Activated naive CD8-positive, alpha-beta T cell treated with anti-CD3 and anti-CD28 coated beads for 36 hours (primary cell): ENCODE measurements around the gene ZNRF3. TPM values are rescaled to one million over a fixed set of nuclear protein-coding genes. Genes with fewer than 3 reads are reported as not detected.
A peak's percentile ranks its signal among the peaks of the same experiment; 100 is the strongest.

Experiments used
- DNase-seq: peaks from one replicate; pipeline ENCODE4 v3.0.0; 2021
- H3K27ac Mint-ChIP-seq: one replicate; pipeline ENCODE4 v1.8.0; 2022; ENCODE audit warnings: mild to moderate bottlenecking, moderate library complexity, mixed read lengths
- H3K27me3 Mint-ChIP-seq: one replicate; pipeline ENCODE4 v1.8.0; 2022; ENCODE audit warnings: mild to moderate bottlenecking, mixed read lengths
- H3K36me3 Mint-ChIP-seq: one replicate; pipeline ENCODE4 v1.8.0; 2021; ENCODE audit warnings: mild to moderate bottlenecking, mixed read lengths
- H3K4me1 Mint-ChIP-seq: one replicate; pipeline ENCODE4 v1.8.0; 2021; ENCODE audit warnings: mixed read lengths
- H3K4me3 Mint-ChIP-seq: one replicate; pipeline ENCODE4 v1.8.0; 2022; ENCODE audit warnings: mild to moderate bottlenecking, moderate library complexity, mixed read lengths
- H3K9me3 Mint-ChIP-seq: one replicate; pipeline ENCODE4 v1.8.0; 2022; ENCODE audit warnings: mixed read lengths
- total RNA-seq, 2 experiments: library from RNA; stranded (reverse); gene quantifications; one replicate each; pipeline ENCODE4 v1.2.3, GENCODE V29; 2021

Gene ZNRF3
- total RNA-seq, 2 experiments from 2014 or later: 2.2 to 2.4 TPM

DNA sequence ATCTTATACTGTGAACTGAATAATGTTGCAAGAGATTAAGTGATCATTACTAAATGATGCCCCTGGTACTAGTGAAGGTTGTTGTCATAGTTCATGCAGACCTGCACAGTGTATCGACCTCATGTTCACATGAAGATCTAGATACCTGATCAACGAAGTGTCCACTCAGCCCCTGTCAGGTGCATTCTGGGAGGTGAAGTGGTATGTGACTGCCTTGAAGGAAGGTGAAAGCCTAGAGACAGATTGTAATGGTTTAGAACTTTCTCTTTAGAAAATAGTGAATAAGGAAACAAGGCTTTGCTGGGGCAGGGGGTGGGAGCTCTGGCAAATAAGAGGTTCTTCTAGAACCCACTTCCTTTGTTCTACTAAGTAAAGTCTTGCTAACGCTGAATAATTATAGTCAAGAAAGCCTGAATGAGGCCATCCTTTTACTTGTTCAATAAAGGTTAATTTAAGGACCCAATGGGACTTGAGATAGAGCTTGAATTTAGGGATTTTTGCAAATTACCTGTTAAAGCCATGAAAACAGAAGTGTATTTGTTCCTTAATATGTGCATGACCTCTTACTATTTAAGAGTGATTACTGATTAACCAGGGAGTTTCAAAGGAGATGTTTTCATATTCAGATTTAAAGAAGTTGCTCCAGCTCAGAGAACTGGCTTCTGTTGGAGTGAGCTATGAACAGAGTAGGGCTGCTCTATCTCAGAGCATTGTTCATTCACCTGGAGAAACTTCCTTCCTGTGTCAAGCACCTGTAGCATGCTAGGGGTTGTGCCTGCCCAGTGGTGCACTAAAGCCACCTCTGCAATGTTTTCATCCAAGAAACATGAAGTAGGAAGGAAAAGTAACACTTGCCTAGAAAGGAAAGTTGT is 132.9 kb downstream of the ZNRF3 start:
- Mint-ChIP-seq H3K9me3 (peaks cover 1% of the 10 kb centered on the region), H3K4me1 (peaks cover 5% of the 10 kb centered on the region), H3K4me3 (no peak overlapping the region), H3K27ac (no peak overlapping the region), H3K36me3 (peaks cover 3% of the 10 kb centered on the region), H3K27me3 (peaks cover 38% of the 10 kb centered on the region)
- DNase-seq: no peak

DNA sequence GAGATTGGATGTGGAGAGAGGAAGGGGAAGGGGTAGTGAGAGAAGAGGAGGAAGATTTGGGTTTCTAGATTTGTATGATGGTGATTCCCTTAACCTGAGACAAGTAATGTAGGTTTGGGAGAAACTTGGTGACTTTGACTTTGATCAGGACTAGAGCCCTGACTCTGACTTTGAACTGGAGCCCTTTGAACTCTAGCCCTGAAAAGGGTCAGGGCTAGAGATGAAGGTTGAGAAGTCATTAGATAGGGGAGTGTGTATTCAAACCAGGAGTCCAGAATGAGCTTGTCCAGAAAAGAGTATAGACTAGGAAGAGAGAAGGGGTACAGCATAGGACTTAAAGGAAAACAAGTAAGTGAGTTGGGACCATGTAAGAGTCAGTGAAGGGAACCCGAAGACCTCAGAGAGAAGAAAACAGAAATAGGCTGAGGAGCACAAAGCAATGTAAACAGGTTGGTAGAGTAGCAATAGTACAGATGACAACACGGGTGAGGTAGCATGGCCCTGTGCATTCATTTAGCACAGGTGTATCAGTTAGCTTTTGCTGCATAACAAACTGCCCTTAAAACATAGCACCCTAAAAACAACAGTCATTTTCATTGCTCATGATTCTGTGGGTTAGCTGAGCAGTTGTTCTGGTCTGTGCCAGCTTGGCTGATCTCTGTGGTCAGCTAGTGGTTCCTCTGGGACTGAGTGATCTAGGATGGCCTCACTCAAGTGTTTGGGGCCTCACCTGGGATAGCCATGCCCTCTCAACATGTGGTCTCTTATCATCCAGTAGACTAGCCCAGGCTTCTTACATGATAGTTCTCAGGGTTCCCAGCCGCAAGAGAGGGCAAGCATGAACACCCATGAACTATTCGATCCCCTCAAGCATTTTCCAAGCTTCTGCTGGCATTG is 135.2 kb downstream of the ZNRF3 start:
- Mint-ChIP-seq H3K27ac (no peak overlapping the region), H3K4me3 (no peak overlapping the region), H3K36me3 (peaks cover 3% of the 10 kb centered on the region), H3K4me1 (peaks cover 5% of the 10 kb centered on the region), H3K27me3 (peaks cover 46% of the 10 kb centered on the region), H3K9me3 (peaks cover 1% of the 10 kb centered on the region)
- no peak for DNase-seq

DNA sequence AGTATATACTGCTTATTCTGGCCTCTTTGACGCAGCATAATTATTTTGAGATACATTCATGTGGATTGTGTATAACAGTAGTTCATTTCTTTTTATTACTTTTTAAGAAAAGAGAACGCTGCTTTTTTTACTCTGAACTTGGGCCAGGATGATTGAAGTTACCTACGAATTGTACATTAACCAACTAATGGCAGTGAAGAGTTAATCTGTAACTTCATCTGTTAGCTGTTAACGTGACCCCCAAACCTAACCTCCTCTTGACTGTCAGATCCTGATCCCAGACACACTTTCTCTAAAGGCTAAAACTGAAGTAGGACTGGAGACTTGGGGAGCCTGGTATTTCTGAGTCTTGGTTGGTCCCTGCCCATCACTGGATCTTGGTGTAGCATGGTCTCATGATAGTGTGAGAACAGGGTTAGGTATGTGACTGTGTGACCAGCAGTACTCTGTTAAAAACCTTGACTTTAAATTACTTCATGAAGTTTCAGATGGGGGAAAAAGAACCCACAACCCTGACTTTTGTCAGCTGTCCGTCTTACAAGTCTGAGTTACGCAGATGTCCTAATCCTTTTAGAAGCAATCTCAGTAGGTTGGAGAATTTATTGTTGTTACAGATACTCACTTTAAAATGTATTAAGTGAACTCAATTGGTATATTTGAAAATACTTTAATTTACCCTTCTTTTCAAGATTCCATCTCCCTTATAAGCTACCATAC is 138.9 kb downstream of the ZNRF3 start:
- no peaks in the 10 kb centered on the region for H3K4me1 Mint-ChIP-seq
- H3K4me3 Mint-ChIP-seq: no peak overlapping the region
- DNase-seq: no peak
- peaks cover 41% of the 10 kb centered on the region for H3K27me3 Mint-ChIP-seq
- H3K27ac Mint-ChIP-seq: no peak overlapping the region
- H3K9me3 Mint-ChIP-seq: peaks cover 1% of the 10 kb centered on the region
- H3K36me3 Mint-ChIP-seq: no peaks in the 10 kb centered on the region

DNA sequence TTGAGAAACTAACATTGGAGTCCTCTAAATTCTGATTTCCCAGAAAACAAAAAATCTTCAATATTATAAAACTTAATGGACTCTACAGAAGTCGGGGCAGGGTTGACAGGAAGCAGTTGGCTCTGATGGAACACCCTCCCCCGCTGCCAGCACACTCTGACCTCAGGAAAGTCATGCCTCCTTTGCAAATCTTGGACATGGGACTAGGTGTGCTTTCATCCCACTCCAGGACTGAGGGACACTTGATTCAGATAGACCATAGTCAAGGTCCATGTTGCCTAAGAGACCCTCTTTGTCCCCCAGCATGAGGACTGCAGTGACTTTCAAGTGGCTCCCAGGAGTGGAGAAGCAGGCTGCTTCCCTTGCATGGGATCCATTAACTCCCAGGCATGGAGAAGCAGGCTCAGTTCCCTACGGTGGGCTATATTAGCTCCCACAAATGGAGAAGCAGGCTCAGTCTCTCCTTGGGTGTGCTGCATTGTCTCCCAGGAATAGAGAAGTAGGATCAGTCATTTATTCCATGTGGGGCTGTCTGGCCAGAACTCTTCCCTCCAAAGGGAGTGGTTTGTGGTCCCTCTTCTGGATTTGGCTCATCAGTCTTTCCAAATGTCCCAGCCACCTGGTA is 139.9 kb downstream of the ZNRF3 start:
- no peak overlapping the region for H3K4me3 Mint-ChIP-seq
- no peaks in the 10 kb centered on the region for H3K4me1 Mint-ChIP-seq
- H3K27ac Mint-ChIP-seq: no peak overlapping the region
- no peaks in the 10 kb centered on the region for H3K9me3 Mint-ChIP-seq
- H3K27me3 Mint-ChIP-seq: peaks cover 41% of the 10 kb centered on the region
- DNase-seq: no peak
- H3K36me3 Mint-ChIP-seq: no peaks in the 10 kb centered on the region

DNA sequence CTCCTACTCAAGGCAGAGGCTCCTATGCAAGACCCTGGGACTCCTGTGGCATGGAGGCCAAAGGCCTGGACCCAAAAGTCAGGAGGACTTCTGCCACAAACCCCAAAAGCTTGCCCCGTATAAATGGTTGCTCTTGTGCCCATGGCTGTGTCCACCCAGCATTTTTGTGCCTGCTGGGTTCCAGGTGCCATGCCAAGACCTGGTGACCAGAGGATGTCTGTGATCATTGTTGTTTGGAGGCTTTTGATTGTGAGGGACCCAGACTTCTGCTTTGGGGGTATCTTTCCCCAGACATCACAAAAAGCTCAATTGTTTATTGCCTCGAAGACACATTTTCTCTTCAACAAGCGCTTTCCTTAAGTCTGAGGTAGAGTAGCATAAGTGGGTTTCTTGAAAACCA is 143.2 kb downstream of the ZNRF3 start:
- Mint-ChIP-seq H3K9me3 (no peaks in the 10 kb centered on the region), H3K4me1 (peaks cover 14% of the 10 kb centered on the region), H3K4me3 (no peak overlapping the region), H3K27ac (no peak overlapping the region), H3K27me3 (peaks cover 64% of the 10 kb centered on the region), H3K36me3 (peaks cover 2% of the 10 kb centered on the region)
- no peak for DNase-seq

DNA sequence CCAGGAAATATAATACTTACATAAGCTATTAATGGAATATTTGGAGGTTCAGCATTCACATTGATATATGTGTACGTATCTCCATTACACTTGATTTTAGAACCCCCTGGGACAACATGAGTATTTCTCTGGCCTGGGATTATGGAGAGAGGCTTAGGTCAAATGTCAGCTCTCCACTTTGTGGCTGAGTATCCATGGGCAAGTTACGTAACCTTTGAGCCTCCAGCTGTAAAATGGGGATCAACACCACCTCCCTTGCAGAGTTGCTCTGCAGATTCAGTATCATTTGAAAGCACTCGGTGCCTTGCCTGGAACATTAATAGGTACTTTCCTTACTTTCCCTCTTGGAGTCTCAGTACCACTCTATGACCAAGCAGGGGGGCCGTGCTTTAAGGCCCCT is 145.1 kb downstream of the ZNRF3 start:
- peaks cover 14% of the 10 kb centered on the region for H3K4me1 Mint-ChIP-seq
- no peak overlapping the region for H3K27ac Mint-ChIP-seq
- H3K4me3 Mint-ChIP-seq: no peak overlapping the region
- H3K36me3 Mint-ChIP-seq: peaks cover 2% of the 10 kb centered on the region
- H3K9me3 Mint-ChIP-seq: no peaks in the 10 kb centered on the region
- DNase-seq: no peak
- peaks cover 70% of the 10 kb centered on the region for H3K27me3 Mint-ChIP-seq

DNA sequence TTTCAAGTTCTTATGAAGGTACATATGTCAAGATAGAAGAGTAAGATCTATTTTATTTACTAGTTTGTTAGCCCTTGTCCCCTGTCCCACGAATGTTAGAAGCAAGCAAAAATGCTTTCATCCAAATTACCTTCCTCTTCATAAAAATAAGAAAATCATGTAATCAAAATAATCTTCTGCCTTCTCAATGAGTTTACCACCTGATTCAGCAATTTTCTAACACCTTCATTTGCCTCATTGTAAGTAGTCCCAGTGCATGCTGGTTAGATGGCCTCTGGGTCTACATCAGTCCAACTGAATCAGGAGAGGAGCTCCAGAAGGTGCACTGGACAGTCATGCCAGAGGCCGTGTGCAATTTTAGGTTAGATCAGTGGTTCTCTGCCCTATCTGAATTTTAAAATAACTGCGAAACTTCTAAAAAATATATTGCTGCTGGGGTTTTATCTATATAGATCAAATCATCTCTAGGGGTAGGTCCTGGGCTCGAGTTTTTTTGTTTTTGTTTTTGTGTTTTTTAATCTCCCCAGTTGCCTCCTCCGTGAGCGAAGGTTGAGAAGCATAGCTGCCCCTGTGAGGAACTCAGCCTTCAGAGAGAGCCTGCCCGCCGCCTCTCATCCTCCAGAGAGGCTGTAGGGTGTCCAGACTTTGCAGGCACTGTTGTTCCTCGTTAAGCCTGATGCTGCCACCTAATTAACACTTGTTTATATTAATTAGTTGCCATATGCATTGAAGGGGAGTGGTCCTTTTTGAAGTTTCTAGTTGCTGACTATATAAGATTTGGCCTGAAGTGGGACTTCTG is 146.0 kb downstream of the ZNRF3 start:
- Mint-ChIP-seq H3K27me3 (peaks cover 77% of the 10 kb centered on the region), H3K27ac (no peak overlapping the region), H3K4me1 (peaks cover 14% of the 10 kb centered on the region), H3K9me3 (no peaks in the 10 kb centered on the region), H3K4me3 (no peak overlapping the region), H3K36me3 (peaks cover 2% of the 10 kb centered on the region)
- no peak for DNase-seq

DNA sequence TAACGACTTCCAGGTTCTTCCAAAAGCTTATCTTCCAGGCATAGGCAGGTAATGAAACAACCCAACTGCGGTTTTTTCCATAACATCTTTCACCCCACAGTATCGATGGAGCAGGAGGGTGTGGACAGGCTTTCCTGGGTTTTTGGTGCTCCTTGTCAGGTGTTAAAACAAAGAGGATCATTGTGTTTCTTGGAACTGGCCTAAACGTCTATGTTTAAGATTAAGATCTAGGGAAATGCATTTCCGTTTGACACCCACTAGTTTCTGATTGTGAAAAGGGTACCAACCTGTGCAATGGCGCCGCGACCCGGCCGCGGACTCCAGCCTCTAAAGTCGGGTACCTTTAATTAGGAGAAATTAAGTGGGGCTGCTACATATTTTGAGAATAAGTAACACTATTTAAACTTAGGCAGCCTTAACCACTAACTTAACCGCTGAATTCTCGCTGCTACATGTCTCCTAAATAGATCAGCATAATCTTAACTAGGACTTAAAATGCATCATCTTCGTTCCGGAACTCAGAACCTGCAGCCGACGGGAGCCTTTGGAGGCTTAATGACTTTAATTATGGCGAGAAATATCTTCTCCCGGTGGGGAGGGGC is 146.7 kb downstream of the ZNRF3 start:
- Mint-ChIP-seq H3K27me3 (peaks cover 79% of the 10 kb centered on the region), H3K4me3 (no peak overlapping the region), H3K9me3 (no peaks in the 10 kb centered on the region), H3K27ac (no peak overlapping the region), H3K4me1 (peaks cover 14% of the 10 kb centered on the region), H3K36me3 (peaks cover 2% of the 10 kb centered on the region)
- no peak for DNase-seq

DNA sequence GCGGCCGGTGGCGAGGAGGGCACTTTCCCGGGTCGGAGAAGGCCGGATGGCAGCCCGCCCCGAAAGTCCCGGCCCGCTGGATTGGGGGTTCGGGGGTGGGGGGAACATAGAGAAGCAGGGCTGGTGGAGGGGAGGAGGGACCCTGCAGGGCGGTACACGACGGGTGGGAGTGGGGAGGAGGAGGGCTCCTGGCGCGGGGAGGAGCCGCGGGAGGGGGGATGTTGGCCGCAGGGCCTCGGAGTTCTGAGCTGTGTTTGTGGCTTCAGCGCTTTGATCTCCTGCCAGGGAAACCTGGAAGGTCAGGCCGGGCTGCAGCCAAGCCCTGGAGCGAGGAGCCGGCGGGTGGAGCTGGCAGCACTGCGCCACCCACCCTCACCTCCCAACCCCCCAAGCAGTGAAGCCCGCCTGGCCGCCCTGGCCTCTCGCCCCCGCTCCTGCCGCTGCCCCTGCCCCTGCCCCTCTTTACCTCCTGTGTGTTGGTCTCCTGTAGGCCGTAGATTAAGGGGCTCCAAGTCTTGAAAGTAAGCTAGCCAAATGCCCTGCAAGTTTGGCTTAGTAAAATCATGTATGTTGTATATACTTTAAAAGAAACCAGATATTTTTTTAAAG is 147.3 kb downstream of the ZNRF3 start:
- no peaks in the 10 kb centered on the region for H3K9me3 Mint-ChIP-seq
- peaks cover 2% of the 10 kb centered on the region for H3K36me3 Mint-ChIP-seq
- H3K4me1 Mint-ChIP-seq: peaks cover 14% of the 10 kb centered on the region
- H3K4me3 Mint-ChIP-seq: peak overlapping the region; percentile 44
- peaks cover 74% of the 10 kb centered on the region for H3K27me3 Mint-ChIP-seq
- DNase-seq: peak; percentile 35
- H3K27ac Mint-ChIP-seq: no peak overlapping the region

DNA sequence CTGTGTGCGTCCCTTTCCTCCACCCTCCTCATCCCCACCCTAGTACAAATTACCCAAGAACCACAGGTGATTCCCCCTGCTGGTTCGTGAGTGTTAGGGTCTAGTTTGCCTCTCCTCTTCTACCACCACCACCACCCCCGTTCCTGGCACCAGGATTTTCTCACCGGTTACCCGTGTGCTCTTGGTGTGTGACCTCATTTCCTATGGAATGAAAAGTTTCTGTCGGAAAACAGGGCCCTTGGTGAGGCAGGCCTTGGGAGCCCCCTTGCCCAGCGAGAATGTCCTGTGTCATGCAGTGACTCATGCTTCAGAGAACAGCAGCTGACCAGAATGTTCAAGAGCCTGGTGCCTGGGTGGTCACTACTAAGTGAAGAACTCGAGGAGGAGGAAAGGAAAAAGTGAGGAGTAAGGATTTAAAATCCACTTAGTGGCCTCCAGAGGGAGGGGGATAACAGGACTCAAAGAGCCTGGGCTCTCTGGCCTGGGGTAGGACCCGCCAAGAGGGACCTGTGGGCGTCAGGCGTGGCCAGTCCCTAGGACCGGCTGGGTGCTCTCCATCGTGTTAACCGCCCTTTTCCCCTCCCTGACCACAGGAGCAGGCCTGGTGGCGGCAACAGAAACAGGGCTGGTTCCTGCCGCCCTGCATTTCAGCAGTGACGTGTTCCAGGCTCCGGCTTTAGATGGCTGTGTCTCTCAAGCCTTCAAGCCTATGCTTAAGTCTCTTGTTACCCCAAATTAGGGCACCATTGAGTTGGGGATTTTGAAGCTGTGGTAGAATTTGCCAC is 148.0 kb downstream of the ZNRF3 start:
- H3K27me3 Mint-ChIP-seq: peaks cover 79% of the 10 kb centered on the region
- peak overlapping the region; percentile 44 for H3K4me3 Mint-ChIP-seq
- DNase-seq: no peak
- H3K36me3 Mint-ChIP-seq: peaks cover 2% of the 10 kb centered on the region
- H3K9me3 Mint-ChIP-seq: no peaks in the 10 kb centered on the region
- no peak overlapping the region for H3K27ac Mint-ChIP-seq
- H3K4me1 Mint-ChIP-seq: peaks cover 14% of the 10 kb centered on the region

DNA sequence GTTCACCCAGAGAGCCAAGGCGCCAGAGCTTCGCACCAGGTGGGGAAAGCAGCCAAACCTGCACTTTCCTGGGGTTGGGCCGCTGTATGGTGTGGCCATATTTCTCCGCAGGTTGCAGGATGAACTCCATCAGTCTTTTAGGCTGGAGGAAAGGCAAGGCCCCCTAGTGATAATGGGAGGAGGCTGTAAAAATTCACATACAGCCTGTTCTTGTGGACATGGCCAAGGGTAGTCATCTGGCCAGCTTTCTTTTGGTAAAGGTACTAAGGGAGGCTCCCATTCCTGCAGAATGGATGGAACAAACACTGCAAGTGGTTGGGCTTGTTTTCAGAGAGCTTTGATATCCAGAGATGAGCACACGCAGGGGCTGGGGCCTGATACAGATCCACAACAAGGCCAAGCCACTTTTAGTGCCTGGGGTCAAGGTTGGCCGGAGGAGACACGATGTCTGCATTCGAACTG is 148.7 kb downstream of the ZNRF3 start:
- H3K36me3 Mint-ChIP-seq: peaks cover 2% of the 10 kb centered on the region
- no peak for DNase-seq
- H3K4me3 Mint-ChIP-seq: no peak overlapping the region

DNA sequence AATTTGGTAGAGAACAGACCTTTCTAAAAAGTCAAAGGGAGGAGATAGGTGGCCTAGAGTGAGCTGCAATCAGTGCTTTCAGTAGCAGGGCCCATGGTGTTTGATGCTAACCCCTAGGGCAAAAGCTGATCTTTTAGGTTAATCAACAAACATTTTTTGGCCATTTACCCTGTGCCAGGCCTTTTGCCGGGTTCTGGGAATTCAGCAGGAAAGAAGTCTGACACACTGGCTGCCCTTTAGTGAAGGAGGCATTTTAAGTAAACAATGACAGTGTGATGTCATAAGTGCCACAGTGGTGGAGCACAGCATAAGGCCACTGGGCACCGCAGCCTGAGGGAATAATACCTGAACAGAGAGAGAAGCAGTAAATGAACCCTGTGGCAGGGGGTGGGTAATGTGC is 149.2 kb downstream of the ZNRF3 start:
- DNase-seq: no peak
- Mint-ChIP-seq H3K36me3 (peaks cover 2% of the 10 kb centered on the region), H3K9me3 (no peaks in the 10 kb centered on the region), H3K27me3 (peaks cover 75% of the 10 kb centered on the region), H3K4me3 (no peak overlapping the region), H3K4me1 (peaks cover 14% of the 10 kb centered on the region), H3K27ac (no peak overlapping the region)

More for the DNA sequence above, 148.7 kb downstream of the ZNRF3 start:
- H3K9me3 Mint-ChIP-seq: no peaks in the 10 kb centered on the region
- H3K27ac Mint-ChIP-seq: no peak overlapping the region
- peaks cover 79% of the 10 kb centered on the region for H3K27me3 Mint-ChIP-seq
- peaks cover 14% of the 10 kb centered on the region for H3K4me1 Mint-ChIP-seq
